GM12874 (cell line): ENCODE measurements around the gene LY6G5C.

Experiments used
- CTCF ChIP-seq: IDR thresholded peaks from 2 replicates; pipeline ENCODE4 v1.5.1; 2011; ENCODE audit warnings: low read depth, mild to moderate bottlenecking, control low read depth, low read length, moderate library complexity; ENCODE audit not compliant: insufficient read depth

LY6G5C gene

GRCh38 chr6:31654574-31655348, 26.1 kb downstream of the LY6G5C start:
- no peak for TF ChIP-seq CTCF

DNA sequence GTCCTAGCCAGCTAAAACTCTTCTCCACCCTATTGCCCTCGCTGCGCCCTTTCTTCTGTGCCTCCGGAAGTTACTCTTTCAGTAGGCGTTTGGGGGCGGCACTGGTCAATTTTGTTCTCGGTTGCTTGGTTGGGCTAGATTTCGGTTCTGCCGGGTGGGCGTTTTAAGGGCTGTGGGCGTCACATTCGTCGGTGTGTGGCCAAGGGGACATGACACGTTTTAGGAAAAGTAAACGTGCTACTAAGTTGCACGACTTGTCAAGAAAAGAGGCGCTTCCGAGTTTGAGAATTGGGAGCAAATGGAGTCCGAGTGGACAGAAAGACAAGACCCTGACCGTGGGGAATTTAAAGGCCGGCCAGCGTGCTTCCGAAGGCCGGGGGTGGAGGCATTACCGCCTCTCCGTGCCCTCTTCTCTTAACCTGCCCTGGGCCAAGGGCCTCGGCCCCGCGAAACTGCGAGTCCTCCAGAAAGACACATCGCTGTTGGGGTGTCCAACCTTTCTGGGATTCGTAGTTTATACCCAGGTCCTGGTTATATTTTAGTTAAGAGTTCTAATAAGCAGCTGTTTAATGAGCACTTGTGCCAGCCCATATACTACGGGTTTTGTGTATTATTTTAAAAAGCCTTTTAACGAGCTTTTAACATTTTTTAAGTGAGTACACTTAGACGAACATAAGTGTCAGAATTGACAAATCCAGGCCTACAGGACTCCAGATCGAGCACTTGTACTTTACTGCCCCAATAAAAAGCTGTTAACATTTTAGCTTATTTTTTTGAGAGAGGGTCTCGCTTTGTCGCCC, 27.7 kb downstream of the LY6G5C start:
- no peak for TF ChIP-seq CTCF

GRCh38 chr6:31651602-31652191, 29.2 kb downstream of the LY6G5C start:
- TF ChIP-seq CTCF = no peak

DNA sequence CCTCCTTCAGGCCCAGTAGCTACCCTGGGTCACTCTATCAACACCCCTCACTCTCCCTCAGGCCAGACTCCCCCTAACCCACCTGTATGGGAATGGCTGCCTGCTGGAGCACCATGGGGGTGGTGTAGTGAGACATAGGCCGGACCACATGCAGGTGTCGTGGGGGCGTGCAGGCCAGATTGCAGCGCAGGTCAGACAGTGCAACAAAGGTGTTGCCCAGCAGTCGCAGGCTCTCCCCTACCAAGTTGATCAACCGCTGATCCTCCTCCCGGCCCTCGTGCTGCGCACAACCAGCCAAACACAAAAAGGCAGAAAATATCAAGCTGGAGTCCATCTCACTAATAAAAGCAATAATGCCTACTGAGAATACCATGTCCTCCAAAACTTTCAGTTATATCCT, 35.5 kb downstream of the LY6G5C start:
- TF ChIP-seq CTCF = no peak

GRCh38 chr6:31643818-31644454, 36.9 kb downstream of the LY6G5C start:
- TF ChIP-seq CTCF = no peak

DNA sequence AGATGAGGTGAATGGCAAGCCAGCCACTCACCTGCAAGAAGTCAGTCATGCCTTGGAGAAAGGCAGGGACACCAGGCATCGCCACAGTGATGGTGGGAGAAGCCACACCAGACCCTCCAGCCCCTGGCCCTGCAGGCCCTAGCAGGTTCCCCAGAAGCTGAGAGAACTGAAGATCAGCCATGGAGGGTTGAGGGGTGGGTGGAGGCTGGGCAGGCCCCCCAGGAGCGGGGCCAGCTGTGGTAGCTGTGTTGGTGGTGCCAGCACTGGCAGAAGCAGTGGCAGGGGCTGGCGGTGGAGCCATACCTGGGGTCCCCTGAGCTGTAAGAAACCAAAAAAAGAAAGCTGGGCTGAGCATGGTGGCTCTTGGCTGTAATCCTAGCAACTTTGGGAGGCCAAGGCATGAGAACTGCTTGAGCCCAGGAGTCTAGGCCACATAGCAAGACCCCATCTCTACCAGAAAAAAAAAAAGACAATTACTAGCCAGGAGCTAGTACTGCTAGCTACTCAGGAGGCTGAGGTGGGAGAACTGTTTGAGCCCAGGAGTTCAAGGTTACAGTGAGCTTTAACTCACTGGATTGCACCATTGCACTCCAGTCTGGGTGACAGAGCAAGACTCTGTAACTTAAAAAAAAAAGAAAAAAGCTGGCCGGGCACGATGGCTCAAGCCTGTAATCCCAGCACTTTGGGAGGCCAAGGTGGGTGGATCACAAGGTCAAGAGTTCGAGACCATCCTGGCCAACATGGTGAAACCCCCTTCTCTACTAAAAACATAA, 37.9 kb downstream of the LY6G5C start:
- no peak for TF ChIP-seq CTCF
